Measurements from ENCODE around the gene SLC6A3.

- TF ChIP-seq CTCF (IDR thresholded peaks at IDR 0.05; ENCODE audit: low read depth, low read length) = no peak
- TF ChIP-seq EZH2phosphoT487 (IDR thresholded peaks at IDR 0.05; ENCODE audit: low read depth) = no peak
These were observed 101.0 kb downstream of the SLC6A3 start for GRCh38 chr5:1343931-1344901.

Measured in OCI-LY3 (cell line).